Measurements from ENCODE around the gene APH1A. TPM values are rescaled to one million over a fixed set of nuclear protein-coding genes. Genes with fewer than 3 reads are reported as not detected.

Gene APH1A
- total and polyA plus RNA-seq, 9 of the 15 experiments (the other 6 are each of a cell fraction or from before 2014, with no cell fraction given): 5.6 to 123 (median 77.0) TPM

DNA sequence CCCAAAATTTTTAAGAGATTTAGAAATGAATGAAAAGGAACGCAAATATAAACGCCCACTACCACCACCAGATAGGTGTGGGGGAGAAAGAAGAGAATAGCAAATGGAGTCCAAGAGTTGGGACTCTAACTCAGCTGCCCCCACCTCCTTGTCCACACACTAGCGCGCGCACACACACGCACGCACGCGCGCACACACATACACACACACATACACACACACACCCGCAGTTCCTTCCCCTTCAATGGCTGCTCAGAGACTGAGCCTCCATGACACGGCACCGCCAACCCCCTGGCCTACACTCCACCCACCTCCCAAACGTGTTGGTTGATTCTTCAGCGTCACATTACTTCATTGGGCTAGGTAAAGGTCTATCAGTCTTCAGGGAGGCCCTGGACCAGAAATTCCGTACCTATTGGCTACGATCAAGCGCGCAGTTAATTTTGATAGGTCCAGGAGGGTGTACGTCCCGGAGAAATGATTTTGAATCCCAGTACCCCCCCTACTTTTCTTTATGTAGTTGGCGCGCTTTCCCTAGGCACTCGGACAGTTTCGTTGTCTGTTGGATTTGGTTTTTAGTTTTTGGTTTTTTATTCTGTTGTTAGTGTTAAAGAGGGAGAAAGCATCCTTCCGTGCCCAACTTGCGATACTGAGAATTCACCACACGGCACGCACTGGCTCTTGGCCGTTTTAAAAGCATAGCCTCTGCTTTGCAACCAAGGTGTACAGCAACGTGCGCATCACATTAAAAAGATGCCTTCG lies 32.8 kb downstream of the APH1A start, which contains the start of gene ANP32E (continued):
- TF ChIP-seq, protein P1, sequence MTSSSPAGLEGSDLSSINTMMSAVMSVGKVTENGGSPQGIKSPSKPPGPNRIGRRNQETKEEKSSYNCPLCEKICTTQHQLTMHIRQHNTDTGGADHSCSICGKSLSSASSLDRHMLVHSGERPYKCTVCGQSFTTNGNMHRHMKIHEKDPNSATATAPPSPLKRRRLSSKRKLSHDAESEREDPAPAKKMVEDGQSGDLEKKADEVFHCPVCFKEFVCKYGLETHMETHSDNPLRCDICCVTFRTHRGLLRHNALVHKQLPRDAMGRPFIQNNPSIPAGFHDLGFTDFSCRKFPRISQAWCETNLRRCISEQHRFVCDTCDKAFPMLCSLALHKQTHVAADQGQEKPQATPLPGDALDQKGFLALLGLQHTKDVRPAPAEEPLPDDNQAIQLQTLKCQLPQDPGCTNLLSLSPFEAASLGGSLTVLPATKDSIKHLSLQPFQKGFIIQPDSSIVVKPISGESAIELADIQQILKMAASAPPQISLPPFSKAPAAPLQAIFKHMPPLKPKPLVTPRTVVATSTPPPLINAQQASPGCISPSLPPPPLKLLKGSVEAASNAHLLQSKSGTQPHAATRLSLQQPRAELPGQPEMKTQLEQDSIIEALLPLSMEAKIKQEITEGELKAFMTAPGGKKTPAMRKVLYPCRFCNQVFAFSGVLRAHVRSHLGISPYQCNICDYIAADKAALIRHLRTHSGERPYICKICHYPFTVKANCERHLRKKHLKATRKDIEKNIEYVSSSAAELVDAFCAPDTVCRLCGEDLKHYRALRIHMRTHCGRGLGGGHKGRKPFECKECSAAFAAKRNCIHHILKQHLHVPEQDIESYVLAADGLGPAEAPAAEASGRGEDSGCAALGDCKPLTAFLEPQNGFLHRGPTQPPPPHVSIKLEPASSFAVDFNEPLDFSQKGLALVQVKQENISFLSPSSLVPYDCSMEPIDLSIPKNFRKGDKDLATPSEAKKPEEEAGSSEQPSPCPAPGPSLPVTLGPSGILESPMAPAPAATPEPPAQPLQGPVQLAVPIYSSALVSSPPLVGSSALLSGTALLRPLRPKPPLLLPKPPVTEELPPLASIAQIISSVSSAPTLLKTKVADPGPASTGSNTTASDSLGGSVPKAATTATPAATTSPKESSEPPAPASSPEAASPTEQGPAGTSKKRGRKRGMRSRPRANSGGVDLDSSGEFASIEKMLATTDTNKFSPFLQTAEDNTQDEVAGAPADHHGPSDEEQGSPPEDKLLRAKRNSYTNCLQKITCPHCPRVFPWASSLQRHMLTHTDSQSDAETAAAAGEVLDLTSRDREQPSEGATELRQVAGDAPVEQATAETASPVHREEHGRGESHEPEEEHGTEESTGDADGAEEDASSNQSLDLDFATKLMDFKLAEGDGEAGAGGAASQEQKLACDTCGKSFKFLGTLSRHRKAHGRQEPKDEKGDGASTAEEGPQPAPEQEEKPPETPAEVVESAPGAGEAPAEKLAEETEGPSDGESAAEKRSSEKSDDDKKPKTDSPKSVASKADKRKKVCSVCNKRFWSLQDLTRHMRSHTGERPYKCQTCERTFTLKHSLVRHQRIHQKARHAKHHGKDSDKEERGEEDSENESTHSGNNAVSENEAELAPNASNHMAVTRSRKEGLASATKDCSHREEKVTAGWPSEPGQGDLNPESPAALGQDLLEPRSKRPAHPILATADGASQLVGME (CRISPR knock-in tag; IDR thresholded peaks at IDR 0.05): no peak
- peak in 1 of 2 experiments; percentile 49; a peak in 2 of 3 replicates for TF ChIP-seq CBX3 (IDR thresholded peaks at IDR 0.05; ENCODE audit: borderline replicate concordance in 1 of 2, low read length in 2 of 2)
- peak; percentile 67 for TF ChIP-seq FOSL1 (tag; conservative IDR thresholded peaks at IDR 0.05)
- TF ChIP-seq, protein P2, sequence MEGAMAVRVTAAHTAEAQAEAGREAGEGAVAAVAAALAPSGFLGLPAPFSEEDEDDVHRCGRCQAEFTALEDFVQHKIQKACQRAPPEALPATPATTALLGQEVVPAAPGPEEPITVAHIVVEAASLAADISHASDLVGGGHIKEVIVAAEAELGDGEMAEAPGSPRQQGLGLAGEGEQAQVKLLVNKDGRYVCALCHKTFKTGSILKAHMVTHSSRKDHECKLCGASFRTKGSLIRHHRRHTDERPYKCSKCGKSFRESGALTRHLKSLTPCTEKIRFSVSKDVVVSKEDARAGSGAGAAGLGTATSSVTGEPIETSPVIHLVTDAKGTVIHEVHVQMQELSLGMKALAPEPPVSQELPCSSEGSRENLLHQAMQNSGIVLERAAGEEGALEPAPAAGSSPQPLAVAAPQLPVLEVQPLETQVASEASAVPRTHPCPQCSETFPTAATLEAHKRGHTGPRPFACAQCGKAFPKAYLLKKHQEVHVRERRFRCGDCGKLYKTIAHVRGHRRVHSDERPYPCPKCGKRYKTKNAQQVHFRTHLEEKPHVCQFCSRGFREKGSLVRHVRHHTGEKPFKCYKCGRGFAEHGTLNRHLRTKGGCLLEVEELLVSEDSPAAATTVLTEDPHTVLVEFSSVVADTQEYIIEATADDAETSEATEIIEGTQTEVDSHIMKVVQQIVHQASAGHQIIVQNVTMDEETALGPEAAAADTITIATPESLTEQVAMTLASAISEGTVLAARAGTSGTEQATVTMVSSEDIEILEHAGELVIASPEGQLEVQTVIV (CRISPR knock-in tag; IDR thresholded peaks at IDR 0.05; ENCODE audit: borderline replicate concordance): no peak
- TF ChIP-seq NCOR1 (IDR thresholded peaks at IDR 0.05): peak; percentile 50
- peak; percentile 98 for TF ChIP-seq POLR2B (IDR thresholded peaks at IDR 0.05; ENCODE audit: low read depth, partially characterized antibody)
- TF ChIP-seq NFYB (IDR thresholded peaks at IDR 0.05; ENCODE audit: extremely low read depth, insufficient read length): peak; percentile 100
- TF ChIP-seq THRAP3 (IDR thresholded peaks at IDR 0.05; ENCODE audit: borderline replicate concordance): peak; percentile 97
- TF ChIP-seq, protein P3, sequence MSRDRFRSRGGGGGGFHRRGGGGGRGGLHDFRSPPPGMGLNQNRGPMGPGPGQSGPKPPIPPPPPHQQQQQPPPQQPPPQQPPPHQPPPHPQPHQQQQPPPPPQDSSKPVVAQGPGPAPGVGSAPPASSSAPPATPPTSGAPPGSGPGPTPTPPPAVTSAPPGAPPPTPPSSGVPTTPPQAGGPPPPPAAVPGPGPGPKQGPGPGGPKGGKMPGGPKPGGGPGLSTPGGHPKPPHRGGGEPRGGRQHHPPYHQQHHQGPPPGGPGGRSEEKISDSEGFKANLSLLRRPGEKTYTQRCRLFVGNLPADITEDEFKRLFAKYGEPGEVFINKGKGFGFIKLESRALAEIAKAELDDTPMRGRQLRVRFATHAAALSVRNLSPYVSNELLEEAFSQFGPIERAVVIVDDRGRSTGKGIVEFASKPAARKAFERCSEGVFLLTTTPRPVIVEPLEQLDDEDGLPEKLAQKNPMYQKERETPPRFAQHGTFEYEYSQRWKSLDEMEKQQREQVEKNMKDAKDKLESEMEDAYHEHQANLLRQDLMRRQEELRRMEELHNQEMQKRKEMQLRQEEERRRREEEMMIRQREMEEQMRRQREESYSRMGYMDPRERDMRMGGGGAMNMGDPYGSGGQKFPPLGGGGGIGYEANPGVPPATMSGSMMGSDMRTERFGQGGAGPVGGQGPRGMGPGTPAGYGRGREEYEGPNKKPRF (IDR thresholded peaks at IDR 0.05; ENCODE audit: low read depth, low read length): no peak
- TF ChIP-seq JUN (IDR thresholded peaks at IDR 0.05; ENCODE audit: borderline replicate concordance, low read depth, low read length): 0 out of 2 replicates have a peak, but pooled peaks have one; percentile 3
- TF ChIP-seq JUN (CRISPR knock-in tag; IDR thresholded peaks at IDR 0.05; ENCODE audit: borderline replicate concordance): no peak
- TF ChIP-seq, protein P4, sequence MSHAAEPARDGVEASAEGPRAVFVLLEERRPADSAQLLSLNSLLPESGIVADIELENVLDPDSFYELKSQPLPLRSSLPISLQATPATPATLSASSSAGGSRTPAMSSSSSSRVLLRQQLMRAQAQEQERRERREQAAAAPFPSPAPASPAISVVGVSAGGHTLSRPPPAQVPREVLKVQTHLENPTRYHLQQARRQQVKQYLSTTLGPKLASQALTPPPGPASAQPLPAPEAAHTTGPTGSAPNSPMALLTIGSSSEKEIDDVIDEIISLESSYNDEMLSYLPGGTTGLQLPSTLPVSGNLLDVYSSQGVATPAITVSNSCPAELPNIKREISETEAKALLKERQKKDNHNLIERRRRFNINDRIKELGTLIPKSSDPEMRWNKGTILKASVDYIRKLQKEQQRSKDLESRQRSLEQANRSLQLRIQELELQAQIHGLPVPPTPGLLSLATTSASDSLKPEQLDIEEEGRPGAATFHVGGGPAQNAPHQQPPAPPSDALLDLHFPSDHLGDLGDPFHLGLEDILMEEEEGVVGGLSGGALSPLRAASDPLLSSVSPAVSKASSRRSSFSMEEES (CRISPR knock-in tag; IDR thresholded peaks at IDR 0.05): no peak
- TF ChIP-seq XRCC5 (IDR thresholded peaks at IDR 0.05; ENCODE audit: low read depth, low read length): 0 out of 2 replicates have a peak, but pooled peaks have one; percentile 65
- no peak for TF ChIP-seq SMAD3 (CRISPR knock-in tag; conservative IDR thresholded peaks at IDR 0.05)
- no peak for TF ChIP-seq ZNF77 (CRISPR knock-in tag; IDR thresholded peaks at IDR 0.05)

Measured in K562 (cell line).